Thyroid gland (tissue), 4 donors: ENCODE measurements around the gene BARX1. TPM values are rescaled to one million over a fixed set of nuclear protein-coding genes. Genes with fewer than 3 reads are reported as not detected.

Source experiments
- DNase-seq, 2 donors: peaks; one replicate each; pipeline ENCODE4 v3.0.0-alpha.2; 2019
- H3K27ac ChIP-seq, 3 donors: fragments of 200-600 bp; sonication (generic); 1 replicate in 2 of 3; 2 replicates in 1 of 3; pipeline ENCODE4 v1.5.1; 2016 to 2019; ENCODE audit warnings: mild to moderate bottlenecking in 1 of 3, moderate library complexity in 1 of 3
- H3K27me3 ChIP-seq: fragments of 200-600 bp; sonication (generic); one replicate; pipeline ENCODE4 v1.5.1; 2019
- H3K36me3 ChIP-seq, 2 donors: fragments of 200-600 bp; sonication (generic); one replicate each; pipeline ENCODE4 v1.5.1; 2016 to 2019
- H3K4me1 ChIP-seq, 2 donors: fragments of 200-600 bp; sonication (generic); one replicate each; pipeline ENCODE4 v1.5.1; 2017 to 2019
- H3K4me3 ChIP-seq, 3 donors: fragments of 200-600 bp; sonication (generic); replicated peaks in 1 of 3; 1 replicate in 2 of 3; 2 replicates in 1 of 3; pipeline ENCODE4 v1.5.1; 2016; ENCODE audit warnings: mild to moderate bottlenecking in 1 of 3
- H3K9me3 ChIP-seq: fragments of 200-600 bp; sonication (generic); one replicate; pipeline ENCODE4 v1.5.1; 2017
- POLR2A ChIP-seq, 2 donors: fragments of 450-650 bp; IDR thresholded peaks; one replicate each; pipeline ENCODE4 v1.6.1; 2017; ENCODE audit warnings: antibody characterized with exemption in 2 of 2, mild to moderate bottlenecking in 2 of 2, moderate library complexity in 1 of 2
- WGBS, 2 donors: methylation state at CpG; one replicate each; pipeline ENCODE4 v1.1.5; 2017; 5-methylcytosine and 5-hydroxymethylcytosine counted together
- intact Hi-C: fragments of 100-400 bp; cut with DNase I; formaldehyde crosslinking; loops from one replicate; pipeline ENCODE4 v1.15.1; 2023
- total RNA-seq, 4 donors: library from RNA; depleted of rRNA; stranded (reverse); fragments of >200 nt; gene quantifications; one replicate each; pipeline ENCODE4 v1.2.3, GENCODE V29; 2016
- TF ChIP-seq, protein P1 (sequence below), 6 experiments: fragments of 200-600 bp in 3 of 6; fragments of 450-650 bp in 3 of 6; sonication (generic) in 3 of 6; IDR thresholded peaks; one replicate each; pipeline ENCODE4 v1.5.1; 2016 to 2019; ENCODE audit warnings: antibody characterized with exemption in 6 of 6, mild to moderate bottlenecking in 2 of 6, inconsistent platforms in 1 of 6, moderate library complexity in 1 of 6

BARX1 gene
- total RNA-seq, 4 donors from 2014 or later, result 0.33 to 2.1 (median 0.75) TPM; not detected in 1

DNA sequence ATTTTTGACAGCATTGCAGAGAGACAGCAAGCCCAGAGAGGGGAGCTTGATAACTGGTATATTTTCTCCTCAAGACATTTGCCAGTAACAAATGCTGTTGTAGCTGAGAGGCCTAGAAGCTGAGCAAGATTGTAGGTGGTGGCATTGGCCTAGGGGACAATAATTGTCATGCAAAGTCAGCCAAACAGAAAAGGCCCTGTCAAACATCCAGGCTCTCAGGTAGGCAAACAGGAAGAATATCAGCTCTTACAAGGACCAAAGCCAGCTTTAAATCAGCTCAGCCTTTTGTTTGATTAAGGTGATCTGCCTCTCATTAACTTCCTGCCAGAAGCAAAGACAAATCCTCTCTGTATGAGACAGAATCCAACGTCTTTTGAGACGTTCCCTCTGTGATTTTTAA is 29.7 kb upstream of the BARX1 start:
- Histone ChIP-seq H3K27ac (no peak overlapping the region), H3K4me1 (no peaks in the 10 kb centered on the region), H3K9me3 (no peaks in the 10 kb centered on the region), H3K27me3 (no peaks in the 10 kb centered on the region), H3K4me3 (no peak overlapping the region), H3K36me3 (no peaks in the 10 kb centered on the region)
- WGBS, 2 donors, result 16 to 30% methylated on average over 2 of the region's 2 CpGs
- TF ChIP-seq POLR2A (IDR thresholded peaks at IDR 0.05), result no peak
- TF ChIP-seq, protein P1, sequence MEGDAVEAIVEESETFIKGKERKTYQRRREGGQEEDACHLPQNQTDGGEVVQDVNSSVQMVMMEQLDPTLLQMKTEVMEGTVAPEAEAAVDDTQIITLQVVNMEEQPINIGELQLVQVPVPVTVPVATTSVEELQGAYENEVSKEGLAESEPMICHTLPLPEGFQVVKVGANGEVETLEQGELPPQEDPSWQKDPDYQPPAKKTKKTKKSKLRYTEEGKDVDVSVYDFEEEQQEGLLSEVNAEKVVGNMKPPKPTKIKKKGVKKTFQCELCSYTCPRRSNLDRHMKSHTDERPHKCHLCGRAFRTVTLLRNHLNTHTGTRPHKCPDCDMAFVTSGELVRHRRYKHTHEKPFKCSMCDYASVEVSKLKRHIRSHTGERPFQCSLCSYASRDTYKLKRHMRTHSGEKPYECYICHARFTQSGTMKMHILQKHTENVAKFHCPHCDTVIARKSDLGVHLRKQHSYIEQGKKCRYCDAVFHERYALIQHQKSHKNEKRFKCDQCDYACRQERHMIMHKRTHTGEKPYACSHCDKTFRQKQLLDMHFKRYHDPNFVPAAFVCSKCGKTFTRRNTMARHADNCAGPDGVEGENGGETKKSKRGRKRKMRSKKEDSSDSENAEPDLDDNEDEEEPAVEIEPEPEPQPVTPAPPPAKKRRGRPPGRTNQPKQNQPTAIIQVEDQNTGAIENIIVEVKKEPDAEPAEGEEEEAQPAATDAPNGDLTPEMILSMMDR (IDR thresholded peaks at IDR 0.05), result no peak
- no peak for DNase-seq
- intact Hi-C loops, result no loop called here

DNA sequence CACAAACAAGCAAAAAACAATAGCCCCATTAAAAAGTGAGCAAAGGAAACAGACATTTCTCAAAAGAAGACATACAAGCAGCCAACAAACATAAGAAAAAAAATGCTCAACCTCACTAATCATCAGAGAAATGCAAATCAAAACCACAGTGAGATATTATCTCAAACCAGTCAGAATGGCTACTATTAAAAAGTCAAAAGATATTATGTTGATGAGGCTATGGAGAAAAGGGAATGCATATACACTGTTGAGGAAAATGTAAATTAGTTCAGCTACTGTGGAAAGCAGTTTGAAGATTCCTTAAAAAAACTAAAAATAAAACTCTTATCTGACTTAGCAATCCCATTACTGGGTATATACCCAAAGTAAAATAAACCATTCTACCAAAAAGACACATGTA is 28.7 kb upstream of the BARX1 start:
- no peaks in the 10 kb centered on the region for H3K36me3 ChIP-seq
- no peak overlapping the region for H3K4me3 ChIP-seq
- no peaks in the 10 kb centered on the region for H3K4me1 ChIP-seq
- no peaks in the 10 kb centered on the region for H3K27me3 ChIP-seq
- no peak for DNase-seq
- TF ChIP-seq POLR2A (IDR thresholded peaks at IDR 0.05), result no peak
- TF ChIP-seq, protein P1 (IDR thresholded peaks at IDR 0.05), result no peak
- no peak overlapping the region for H3K27ac ChIP-seq
- no peaks in the 10 kb centered on the region for H3K9me3 ChIP-seq
- intact Hi-C loops, result no loop called here

DNA sequence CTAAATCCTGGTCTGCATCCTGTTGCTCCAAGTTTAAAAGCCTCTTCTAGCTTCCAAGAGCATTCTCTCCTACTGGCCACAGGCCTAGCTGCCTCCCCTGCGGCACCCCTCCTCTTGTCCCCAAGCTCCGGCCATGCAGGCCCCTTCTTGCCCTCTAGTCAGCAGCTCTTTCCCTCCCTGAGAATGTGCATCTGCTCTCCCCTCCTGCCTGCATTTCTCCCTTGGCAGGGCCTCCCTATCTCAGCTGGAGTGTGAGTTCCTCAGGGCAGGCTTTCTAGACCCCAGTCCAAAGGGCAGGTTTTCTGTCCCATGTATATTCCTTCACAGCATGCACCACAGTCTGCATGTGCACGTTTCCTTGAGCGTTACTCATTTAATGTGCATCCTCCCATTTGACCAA is 24.6 kb upstream of the BARX1 start:
- no peak for DNase-seq
- no peaks in the 10 kb centered on the region for H3K4me1 ChIP-seq
- no peaks in the 10 kb centered on the region for H3K36me3 ChIP-seq
- TF ChIP-seq, protein P1 (IDR thresholded peaks at IDR 0.05), result no peak
- no peak for TF ChIP-seq POLR2A (IDR thresholded peaks at IDR 0.05)
- intact Hi-C loops, result no loop called here
- no peak overlapping the region for H3K27ac ChIP-seq
- no peaks in the 10 kb centered on the region for H3K27me3 ChIP-seq
- H3K9me3 ChIP-seq, result no peaks in the 10 kb centered on the region
- WGBS, 2 donors, result 67 to 93% methylated on average over 4 of the region's 4 CpGs
- H3K4me3 ChIP-seq, result no peak overlapping the region

DNA sequence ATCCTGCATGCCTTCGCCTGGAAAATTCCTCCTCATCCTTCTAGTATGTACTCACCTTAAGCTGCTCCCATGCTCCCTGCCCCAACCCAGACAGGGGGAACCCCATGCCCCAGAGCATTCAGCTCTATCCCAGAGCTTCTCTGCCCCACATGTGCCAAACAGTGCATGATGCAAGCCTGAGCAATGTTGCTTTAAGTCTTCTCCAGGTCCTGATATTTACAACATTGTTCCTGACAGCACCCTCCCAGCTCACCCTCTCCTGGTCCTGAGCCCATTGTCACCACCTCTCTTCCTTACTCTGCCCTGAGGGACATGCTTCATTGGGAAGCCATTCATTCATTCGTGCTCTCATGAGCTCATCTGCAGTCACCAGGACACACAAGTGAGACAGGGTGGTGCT is 23.4 kb upstream of the BARX1 start:
- no peaks in the 10 kb centered on the region for H3K27me3 ChIP-seq
- 77 to 82% methylated on average over 2 of the region's 2 CpGs for WGBS, 2 donors
- DNase-seq, result no peak
- no peaks in the 10 kb centered on the region for H3K9me3 ChIP-seq
- intact Hi-C loops, result no loop called here
- H3K4me3 ChIP-seq, result no peak overlapping the region
- no peaks in the 10 kb centered on the region for H3K36me3 ChIP-seq
- no peak overlapping the region for H3K27ac ChIP-seq
- TF ChIP-seq, protein P1 (IDR thresholded peaks at IDR 0.05), result no peak
- no peak for TF ChIP-seq POLR2A (IDR thresholded peaks at IDR 0.05)
- H3K4me1 ChIP-seq, result peaks cover 0 to 4% of the 10 kb centered on the region in 2 donors

DNA sequence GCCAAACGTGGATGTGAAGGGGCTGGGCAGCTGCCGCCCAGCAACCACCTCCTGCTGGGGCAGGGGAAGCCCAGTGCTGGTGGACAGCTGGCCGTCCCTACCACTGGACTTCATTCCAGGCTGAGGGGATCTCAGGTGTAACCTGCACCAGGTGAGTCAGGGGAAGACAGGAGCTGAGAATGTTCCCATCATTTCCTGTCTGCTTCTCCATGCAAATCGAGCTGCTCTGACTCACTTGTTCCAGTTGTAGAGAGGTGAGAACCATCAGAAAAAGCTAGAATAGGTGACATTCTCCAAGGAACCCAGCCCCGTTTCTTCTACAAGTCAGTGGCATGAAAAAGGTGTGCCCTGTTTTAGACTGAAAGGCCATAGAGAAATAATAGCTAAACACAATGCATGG is 21.8 kb upstream of the BARX1 start:
- Histone ChIP-seq H3K4me3 (no peak overlapping the region), H3K9me3 (no peaks in the 10 kb centered on the region), H3K27ac (no peak overlapping the region), H3K4me1 (peaks cover 0 to 4% of the 10 kb centered on the region in 2 donors), H3K36me3 (no peaks in the 10 kb centered on the region), H3K27me3 (no peaks in the 10 kb centered on the region)
- WGBS, 2 donors, result 80 to 83% methylated on average over 2 to 5 of the region's 5 CpGs
- TF ChIP-seq, protein P1 (IDR thresholded peaks at IDR 0.05), result no peak
- TF ChIP-seq POLR2A (IDR thresholded peaks at IDR 0.05), result no peak
- no peak for DNase-seq
- intact Hi-C loops, result no loop called here
